GM19193 (cell line): ENCODE results near the gene ROPN1L.

Experiments
- POLR2A ChIP-seq: IDR thresholded peaks from 4 replicates; pipeline ENCODE4 v1.6.1; 2011; ENCODE audit not compliant: insufficient read depth, insufficient read length; ENCODE audit errors: extremely low read depth

ROPN1L gene

GRCh38 chr5:10448754-10449360, 7.2 kb downstream of the ROPN1L start:
- TF ChIP-seq POLR2A = no peak

DNA sequence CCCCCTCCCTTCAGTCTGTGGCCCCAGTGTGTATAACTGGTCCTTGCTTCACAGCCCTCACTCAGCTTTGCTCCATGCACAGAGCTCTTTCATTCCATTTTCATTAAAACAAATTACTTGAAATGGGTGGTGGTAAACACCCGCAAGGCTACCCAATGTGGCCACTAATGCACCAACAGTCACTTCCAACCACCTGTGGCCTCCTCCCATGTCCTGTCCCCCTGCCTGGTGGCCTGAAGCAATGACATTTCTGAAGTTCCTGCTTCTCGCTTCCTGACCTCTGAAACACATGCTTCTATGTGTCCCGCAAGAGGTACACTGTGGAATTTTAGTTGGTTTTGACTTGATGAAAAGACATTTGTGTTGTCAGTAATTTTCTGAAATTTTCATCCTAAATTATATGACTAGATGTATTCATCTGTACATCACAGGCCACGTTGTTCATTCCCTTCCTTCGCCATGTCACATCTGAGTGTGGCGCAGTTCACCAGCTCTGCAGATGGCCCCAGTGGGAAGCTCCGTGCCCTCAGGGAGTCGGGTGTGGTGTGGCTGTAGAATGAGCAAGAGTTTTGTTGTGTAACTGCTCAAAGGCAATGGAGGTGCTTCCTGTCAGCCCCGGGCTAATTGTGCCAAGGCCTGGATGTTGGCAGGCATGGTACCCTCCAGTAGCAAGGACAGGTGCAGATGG, 9.6 kb downstream of the ROPN1L start:
- TF ChIP-seq POLR2A = no peak

DNA sequence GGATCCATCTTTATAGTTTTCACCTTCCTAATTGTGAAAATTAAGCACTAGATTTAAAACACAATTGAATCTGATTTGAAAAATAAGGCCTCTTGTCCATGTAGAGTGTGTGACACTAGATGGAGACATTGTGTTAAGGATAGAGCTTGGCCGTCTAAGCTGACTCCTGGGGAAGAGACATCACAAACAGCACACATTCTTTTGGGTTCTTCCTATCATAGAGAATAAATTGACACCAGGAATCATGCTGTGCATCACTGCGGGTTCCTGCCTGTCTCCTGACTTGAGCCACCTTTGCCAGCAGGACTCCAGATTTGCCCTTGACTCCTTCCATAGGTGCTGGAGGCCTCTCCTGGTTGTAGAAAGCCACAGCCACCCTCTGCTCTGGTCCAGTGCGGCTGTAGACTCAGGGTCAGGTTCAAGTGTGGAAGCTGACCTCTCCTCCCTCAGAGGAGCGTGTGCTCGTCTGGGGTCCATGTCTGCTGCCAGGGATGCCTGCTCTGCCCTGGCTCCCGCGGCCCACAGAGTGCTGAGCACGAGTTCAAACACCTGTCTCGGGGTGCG, 11.2 kb downstream of the ROPN1L start:
- TF ChIP-seq POLR2A = no peak

DNA sequence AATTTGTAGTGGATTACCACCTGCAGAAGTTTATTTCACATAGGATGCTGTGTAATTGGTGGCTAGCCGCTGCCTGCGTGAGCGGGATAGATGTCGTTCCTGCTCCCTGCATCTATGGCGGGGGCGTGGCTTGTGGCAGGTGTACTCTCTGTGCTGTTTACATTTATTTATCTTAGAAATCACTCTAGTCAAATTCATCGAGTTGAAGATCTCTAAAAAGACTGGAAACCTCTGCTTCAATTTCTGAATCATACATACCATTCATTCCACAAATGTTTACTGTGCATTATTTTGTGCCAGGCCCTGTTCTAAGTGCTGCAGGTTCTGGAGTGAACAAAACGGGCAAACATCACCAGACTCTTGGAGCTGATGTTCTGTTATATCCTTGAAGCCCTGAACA, 11.9 kb downstream of the ROPN1L start:
- no peak for TF ChIP-seq POLR2A

DNA sequence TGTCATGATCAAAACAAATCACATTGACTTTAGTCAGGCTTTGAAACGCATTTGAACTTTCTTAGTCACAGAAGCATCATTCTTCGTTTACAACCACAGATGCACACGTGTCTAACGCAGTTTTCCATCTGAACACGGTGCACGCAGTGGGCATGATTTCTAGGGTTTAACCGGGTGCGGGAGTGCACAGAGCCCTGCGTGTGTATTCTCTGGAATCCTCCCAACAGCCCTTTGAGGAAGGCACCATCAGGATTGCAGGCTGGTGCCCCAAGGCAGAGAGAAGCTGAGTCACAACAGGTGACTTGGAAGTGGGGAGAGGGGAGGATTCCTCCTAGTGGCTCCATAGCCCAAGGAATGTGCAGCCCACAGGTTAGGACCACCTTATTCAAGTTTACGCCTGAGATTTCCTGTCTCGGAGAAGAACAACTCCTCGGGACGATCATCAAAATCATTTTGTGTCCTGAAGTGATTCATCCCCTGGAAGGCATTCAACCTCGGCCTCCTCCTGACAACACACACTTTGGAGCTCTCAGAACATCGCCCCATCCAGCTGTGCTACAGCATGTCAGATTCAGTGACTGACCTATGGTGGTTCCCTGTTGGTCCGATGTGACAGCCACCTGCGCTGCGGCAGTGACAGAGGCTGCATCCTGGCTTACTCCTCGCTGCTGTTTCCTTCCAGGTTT, 13.1 kb downstream of the ROPN1L start:
- TF ChIP-seq POLR2A = no peak

DNA sequence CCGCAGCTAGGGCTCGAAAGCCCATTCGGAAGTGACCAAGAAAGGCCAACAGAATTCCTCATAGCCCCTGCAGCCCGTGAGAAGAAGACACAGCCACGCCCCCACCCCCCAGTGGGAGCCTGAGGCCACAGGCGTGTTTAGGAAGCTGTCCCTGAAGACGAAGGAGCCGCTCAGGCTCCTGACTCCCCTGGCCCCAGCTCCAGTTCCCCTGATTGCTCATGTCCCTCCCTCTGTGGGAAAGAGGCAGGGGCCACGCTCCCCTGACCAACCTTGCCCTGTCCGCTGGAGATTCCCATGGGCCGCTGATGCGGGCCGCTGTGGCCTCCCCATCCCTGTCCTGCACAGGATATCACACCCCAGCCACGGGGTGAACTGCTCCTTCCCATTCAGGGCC, 13.6 kb downstream of the ROPN1L start:
- TF ChIP-seq POLR2A = no peak

DNA sequence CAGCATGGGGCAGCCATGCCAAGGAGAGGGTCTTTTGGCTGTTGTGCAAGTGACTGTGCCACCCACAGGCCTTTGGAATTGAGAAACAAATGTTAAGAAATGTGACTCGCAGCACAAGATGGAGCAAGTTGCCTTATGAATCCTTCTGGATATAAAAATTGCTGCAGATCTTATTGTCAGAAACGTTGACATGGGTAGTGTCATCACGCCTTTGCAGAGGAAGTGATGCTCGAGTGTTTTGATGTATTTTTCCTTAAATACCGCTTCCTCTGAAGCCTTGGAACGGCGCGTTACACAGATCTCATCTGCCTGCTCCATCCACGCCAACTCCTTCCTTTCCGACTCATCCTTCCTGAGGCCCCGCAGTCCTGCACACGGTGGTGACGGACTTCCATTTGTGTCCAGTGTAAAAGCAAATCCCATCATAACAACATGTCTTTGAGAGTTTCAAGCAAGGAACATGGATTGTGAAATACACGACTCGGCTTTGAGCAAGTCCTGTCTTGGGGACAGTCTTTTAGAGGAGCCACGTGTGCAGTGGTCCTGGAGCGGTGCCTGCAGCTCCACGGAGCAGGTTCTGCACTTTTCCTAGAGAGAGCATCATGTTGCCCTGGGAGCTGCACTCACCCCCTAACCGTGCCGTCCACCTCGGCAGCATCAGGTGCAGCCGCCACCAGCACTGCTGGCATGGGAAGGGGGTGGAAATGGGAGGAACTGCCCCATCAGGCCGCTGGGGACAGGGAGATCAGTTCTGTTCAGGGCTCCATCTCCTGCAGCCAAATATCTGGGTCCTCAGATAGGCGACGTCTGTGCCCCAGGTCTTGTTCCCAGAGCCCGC, 15.1 kb downstream of the ROPN1L start:
- TF ChIP-seq POLR2A = no peak

DNA sequence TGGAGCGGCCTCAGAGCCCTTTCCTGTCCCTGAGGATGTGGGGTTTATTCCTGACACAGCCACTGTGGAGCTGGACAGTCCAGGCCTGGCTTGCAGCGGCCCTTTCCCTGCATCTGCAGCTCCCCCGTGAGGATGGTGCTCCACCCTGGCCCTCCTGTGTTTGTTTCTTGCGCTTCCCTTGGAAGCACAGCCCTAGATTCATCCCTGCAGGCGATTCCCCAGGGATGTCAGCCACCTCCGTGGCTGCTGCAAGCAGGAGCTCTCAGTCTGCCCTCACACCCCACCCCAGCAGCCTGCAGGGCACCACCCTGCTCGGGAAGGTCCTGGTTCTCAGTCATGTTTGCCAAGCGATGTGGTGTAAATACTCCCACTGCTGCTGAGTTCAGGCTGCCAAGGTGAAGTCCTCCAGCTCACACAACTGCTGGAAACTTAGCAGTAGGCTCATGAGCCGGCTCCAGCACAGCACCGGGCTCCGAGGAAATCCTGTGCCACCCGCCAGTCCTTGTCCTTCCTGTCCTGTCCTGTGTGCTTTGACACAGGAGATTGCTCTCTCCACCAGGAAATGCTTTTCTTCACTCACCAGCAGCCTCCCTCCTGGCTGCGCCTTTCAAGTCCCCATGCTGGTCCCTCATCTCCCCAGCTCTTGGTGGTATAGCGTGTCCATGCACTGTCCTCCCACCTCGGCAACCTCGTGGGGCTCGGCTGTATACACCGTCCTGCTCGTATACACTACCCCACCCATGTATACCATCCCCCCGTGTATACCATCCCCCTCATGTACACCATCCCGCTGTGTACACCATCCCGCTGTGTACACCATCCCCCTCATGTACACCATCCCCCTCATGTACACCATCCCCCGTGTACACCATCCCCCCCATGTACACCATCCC, 16.2 kb downstream of the ROPN1L start:
- TF ChIP-seq POLR2A = no peak

DNA sequence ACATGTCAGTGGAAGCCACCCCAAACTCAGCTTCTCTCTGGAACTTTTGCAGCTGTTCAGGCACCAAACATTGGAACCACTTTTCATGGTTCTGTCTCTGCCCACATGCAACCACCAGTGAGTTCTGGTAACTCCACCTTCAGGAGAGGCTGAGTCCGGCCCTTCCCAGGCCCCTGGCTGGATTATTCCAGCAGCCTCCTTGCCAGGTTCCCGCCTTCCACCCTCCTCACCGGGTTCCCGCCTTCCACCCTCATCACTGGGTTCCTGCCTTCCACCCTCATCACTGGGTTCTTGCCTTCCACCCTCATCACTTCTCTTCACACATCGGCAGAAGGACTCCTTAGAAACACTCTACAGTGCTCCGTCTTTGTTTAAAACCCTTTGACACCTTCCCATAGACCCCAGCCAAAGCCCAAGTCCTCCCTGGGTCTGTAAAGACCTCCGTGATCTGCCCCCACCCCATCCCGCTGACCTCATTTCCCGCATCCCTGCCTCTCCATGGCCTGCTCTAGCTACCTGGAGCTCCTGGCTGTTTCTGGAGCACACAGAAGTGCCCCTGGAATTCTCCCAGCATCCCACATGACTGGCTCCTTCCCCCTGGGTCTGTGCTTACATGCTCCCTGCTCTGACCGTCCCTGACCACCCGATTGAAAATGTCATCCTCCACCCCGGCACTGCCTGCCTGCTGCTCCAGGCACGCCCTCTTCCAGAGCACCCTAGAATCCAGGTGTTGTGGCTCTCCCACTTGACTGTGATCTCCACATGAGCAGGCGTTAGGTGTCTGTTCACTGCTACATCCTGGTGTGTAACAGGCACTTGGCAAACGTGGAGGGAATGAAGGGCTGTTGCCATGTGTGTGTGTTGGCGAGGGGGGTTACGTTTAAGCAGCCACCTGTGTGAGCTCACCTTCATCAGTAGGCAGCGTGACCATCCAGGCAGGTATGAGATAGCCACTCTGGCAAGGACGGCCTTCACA, 17.7 kb downstream of the ROPN1L start:
- TF ChIP-seq POLR2A = no peak

- TF ChIP-seq POLR2A = no peak
These were observed 18.7 kb downstream of the ROPN1L start for GRCh38 chr5:10460252-10460906.

- no peak for TF ChIP-seq POLR2A
These were observed 19.4 kb downstream of the ROPN1L start for GRCh38 chr5:10461041-10461440.

DNA sequence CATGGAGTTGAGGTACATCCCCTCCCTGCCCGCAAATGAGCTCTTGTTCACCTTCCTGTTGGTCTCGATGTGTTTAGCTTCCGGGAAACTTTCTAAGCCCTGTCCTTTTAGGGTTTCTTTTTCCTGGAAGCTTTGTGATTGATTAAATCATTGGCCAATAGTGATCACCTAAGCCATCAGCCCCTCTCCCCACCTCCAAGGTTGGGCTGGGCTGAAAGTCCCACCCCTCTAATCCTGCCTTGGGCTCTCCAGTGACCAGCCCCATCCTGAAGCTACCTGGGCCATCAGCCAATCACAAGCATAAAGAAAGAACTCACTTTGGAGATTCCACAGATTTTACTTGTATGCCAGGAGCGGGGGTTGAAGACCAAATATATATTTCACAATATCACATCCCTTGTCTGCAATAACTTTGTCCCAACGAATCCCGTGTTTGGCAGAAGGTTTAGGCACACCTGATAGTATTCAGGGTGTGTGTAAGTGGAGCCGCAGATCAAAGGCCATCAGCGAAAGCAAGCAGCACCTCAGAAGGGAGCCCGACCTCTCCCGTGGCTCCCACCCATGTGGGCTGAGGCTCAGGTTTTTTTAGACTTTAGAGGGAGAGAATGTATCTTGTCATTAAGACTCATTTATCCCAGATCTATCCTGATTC, 20.4 kb downstream of the ROPN1L start:
- TF ChIP-seq POLR2A = no peak
